Measurements from ENCODE around the gene PLEKHA8. TPM values are rescaled to one million over a fixed set of nuclear protein-coding genes. Genes with fewer than 3 reads are reported as not detected.

PLEKHA8 gene
- total and polyA plus RNA-seq, 2 of the 8 experiments (the other 6 are each of a cell fraction or from before 2014, with no cell fraction given), result 10.7 to 44.0 TPM

- Histone ChIP-seq H3K18ac (ENCODE audit: extremely low read depth, low read length) (no peak overlapping the region), H4K20me1 (replicated peaks in 1 of 2; ENCODE audit: control insufficient read depth in 1 of 2, insufficient read depth in 2 of 2, low read length in 2 of 2) (peaks cover 0 to 3% of the 10 kb centered on the region in 2 experiments), H3K9ac (replicated peaks in 1 of 4; ENCODE audit: extremely low read depth in 1 of 4, low read depth in 3 of 4, low read length in 3 of 4) (no peak overlapping the region; a peak in 1 of 7 replicates), H2AFZ (ENCODE audit: low read length) (no peak overlapping the region), H2BK15ac (ENCODE audit: low read length) (no peak overlapping the region), H3K56ac (replicated peaks; ENCODE audit: insufficient read length, low read depth, low read length) (no peak overlapping the region), H3K4me3 (ENCODE audit: extremely low read depth in 1 of 4, insufficient read depth in 2 of 4, low read depth in 3 of 4, low read length in 4 of 4) (no peak overlapping the region), H4K5ac (ENCODE audit: insufficient read length, low read depth, low read length) (no peak overlapping the region), H3K23ac (ENCODE audit: insufficient read length) (no peak overlapping the region), H3K4me2 (ENCODE audit: insufficient read depth in 1 of 2, low read depth in 2 of 2, low read length in 2 of 2) (no peak overlapping the region), H3K23me2 (ENCODE audit: low read depth, low read length) (no peaks in the 10 kb centered on the region), H2BK12ac (ENCODE audit: low read depth, low read length) (no peak overlapping the region), H2BK120ac (replicated peaks; ENCODE audit: low read depth, low read length) (no peak overlapping the region), H2AK5ac (ENCODE audit: low read depth, low read length) (no peak overlapping the region), H3K9me3 (ENCODE audit: insufficient read depth in 2 of 2, low read depth in 1 of 2, low read length in 1 of 2) (no peaks in the 10 kb centered on the region), H3K79me1 (ENCODE audit: low read depth, low read length) (no peaks in the 10 kb centered on the region; the same call in 1 of the 2 replicates), H2BK5ac (ENCODE audit: low read depth, low read length) (no peak overlapping the region), H3K27me3 (replicated peaks in 1 of 4; ENCODE audit: control insufficient read depth in 3 of 4, extremely low read depth in 1 of 4, insufficient read depth in 3 of 4, low read length in 3 of 4) (no peaks in the 10 kb centered on the region), H3K4ac (replicated peaks; ENCODE audit: insufficient read length, low read depth, low read length) (no peak overlapping the region), H4K8ac (ENCODE audit: extremely low read depth, insufficient read depth, low read length) (no peak overlapping the region), H2BK20ac (ENCODE audit: low read length) (no peak overlapping the region), H3K14ac (ENCODE audit: insufficient read length) (no peak overlapping the region), H3K36me3 (ENCODE audit: control insufficient read depth in 2 of 4, insufficient read depth in 4 of 4, low read length in 3 of 4) (peaks cover 0 to 3% (median 0%) of the 10 kb centered on the region in 4 experiments; a peak in 2 of 8 replicates), H4K91ac (replicated peaks; ENCODE audit: insufficient read length, low read length) (no peak overlapping the region), H3K79me2 (ENCODE audit: control insufficient read depth in 1 of 2, insufficient read depth in 2 of 2, low read length in 2 of 2) (no peaks in the 10 kb centered on the region), H3K4me1 (replicated peaks in 1 of 4; ENCODE audit: control insufficient read depth in 3 of 4, insufficient read depth in 4 of 4, low read length in 3 of 4) (peaks cover 0 to 3% (median 0%) of the 10 kb centered on the region in 4 experiments; a peak in 1 of 7 replicates), H3K27ac (ENCODE audit: low read depth, low read length) (no peak overlapping the region)
- ChIA-PET POLR2A (ENCODE audit: partially characterized antibody) (no interaction called here), CTCF (ENCODE audit: partially characterized antibody) (interaction anchor here (4.7 kb wide), 1 partner anchor 25 kb away, joined by 17 read pairs; no protein-coding TSS in a partner anchor)
- DNase-seq (ENCODE audit: low read depth in 1 of 2, low spot score in 2 of 2) (no peak), FAIRE-seq (no peak)
- no peak for TF ChIP-seq FOSL1 (IDR thresholded peaks at IDR 0.05; ENCODE audit: insufficient read depth, low read depth, low read length)
- no peak for TF ChIP-seq ASH2L (IDR thresholded peaks at IDR 0.05; ENCODE audit: low read length)
- no peak for TF ChIP-seq SUZ12 (IDR thresholded peaks at IDR 0.05; ENCODE audit: low read length)
- TF ChIP-seq, protein P1, sequence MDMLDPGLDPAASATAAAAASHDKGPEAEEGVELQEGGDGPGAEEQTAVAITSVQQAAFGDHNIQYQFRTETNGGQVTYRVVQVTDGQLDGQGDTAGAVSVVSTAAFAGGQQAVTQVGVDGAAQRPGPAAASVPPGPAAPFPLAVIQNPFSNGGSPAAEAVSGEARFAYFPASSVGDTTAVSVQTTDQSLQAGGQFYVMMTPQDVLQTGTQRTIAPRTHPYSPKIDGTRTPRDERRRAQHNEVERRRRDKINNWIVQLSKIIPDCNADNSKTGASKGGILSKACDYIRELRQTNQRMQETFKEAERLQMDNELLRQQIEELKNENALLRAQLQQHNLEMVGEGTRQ (IDR thresholded peaks at IDR 0.05; ENCODE audit: low read length), result no peak
- TF ChIP-seq BACH1 (IDR thresholded peaks at IDR 0.05; ENCODE audit: low read length), result no peak
- no peak for TF ChIP-seq KDM1A (IDR thresholded peaks at IDR 0.05; ENCODE audit: borderline replicate concordance, low read length)
- no peak for TF ChIP-seq TCF12 (IDR thresholded peaks at IDR 0.05; ENCODE audit: low read depth, low read length)
- TF ChIP-seq CHD1 (IDR thresholded peaks at IDR 0.05; ENCODE audit: low read depth, low read length), result no peak
- no peak for TF ChIP-seq GTF2F1 (IDR thresholded peaks at IDR 0.05; ENCODE audit: borderline replicate concordance, low read depth, low read length)
- no peak for TF ChIP-seq NRF1 (IDR thresholded peaks at IDR 0.05; ENCODE audit: low read depth, low read length)
- no peak for TF ChIP-seq SRF (IDR thresholded peaks at IDR 0.05; ENCODE audit: low read depth, low read length)
- TF ChIP-seq CBX5 (IDR thresholded peaks at IDR 0.05; ENCODE audit: low read depth, low read length), result no peak
- TF ChIP-seq, protein P2, sequence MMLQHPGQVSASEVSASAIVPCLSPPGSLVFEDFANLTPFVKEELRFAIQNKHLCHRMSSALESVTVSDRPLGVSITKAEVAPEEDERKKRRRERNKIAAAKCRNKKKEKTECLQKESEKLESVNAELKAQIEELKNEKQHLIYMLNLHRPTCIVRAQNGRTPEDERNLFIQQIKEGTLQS (IDR thresholded peaks at IDR 0.05; ENCODE audit: insufficient read depth, low read depth, low read length), result no peak
Measured at GRCh38 chr7:30087371-30087770, 59.2 kb downstream of the PLEKHA8 start.
